AG10803 (cell line): Measurements from ENCODE around the gene GPR42.

ENCODE experiments used
- DNase-seq: peaks from one replicate; pipeline ENCODE4 v3.0.0; 2010; ENCODE audit warnings: low read depth
- H3K4me3 ChIP-seq: 2 replicates; pipeline ENCODE4 v1.5.1; 2011; ENCODE audit warnings: mild to moderate bottlenecking, low read length, control low read depth
- TF ChIP-seq, protein P1 (sequence below): conservative IDR thresholded peaks from 2 replicates; pipeline ENCODE4 v1.5.1; 2011; ENCODE audit warnings: mild to moderate bottlenecking, low read length, control low read depth, inconsistent platforms

The GPR42 gene

DNA sequence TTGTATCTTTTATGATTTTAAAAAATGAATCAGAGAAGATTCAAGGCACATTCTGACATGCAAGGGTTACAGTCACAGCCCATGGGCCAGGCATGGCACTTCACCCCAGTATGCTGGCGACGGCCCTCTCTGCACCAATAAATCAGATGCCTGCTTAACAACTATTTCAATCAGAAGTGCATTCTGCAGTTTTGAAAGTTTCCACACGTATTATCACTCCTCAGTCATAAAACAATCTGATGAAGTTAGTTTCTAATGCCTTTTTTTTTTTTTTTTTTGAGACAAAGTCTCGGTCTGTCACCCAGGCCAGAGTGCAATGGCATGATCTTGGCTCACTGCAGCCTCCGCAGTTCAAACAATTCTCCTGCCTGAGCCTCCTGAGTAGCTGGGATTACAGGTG, 48.9 kb downstream of the GPR42 start:
- DNase-seq, result no peak
- H3K4me3 ChIP-seq, result no peak overlapping the region
- TF ChIP-seq, protein P1, sequence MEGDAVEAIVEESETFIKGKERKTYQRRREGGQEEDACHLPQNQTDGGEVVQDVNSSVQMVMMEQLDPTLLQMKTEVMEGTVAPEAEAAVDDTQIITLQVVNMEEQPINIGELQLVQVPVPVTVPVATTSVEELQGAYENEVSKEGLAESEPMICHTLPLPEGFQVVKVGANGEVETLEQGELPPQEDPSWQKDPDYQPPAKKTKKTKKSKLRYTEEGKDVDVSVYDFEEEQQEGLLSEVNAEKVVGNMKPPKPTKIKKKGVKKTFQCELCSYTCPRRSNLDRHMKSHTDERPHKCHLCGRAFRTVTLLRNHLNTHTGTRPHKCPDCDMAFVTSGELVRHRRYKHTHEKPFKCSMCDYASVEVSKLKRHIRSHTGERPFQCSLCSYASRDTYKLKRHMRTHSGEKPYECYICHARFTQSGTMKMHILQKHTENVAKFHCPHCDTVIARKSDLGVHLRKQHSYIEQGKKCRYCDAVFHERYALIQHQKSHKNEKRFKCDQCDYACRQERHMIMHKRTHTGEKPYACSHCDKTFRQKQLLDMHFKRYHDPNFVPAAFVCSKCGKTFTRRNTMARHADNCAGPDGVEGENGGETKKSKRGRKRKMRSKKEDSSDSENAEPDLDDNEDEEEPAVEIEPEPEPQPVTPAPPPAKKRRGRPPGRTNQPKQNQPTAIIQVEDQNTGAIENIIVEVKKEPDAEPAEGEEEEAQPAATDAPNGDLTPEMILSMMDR, result no peak

DNA sequence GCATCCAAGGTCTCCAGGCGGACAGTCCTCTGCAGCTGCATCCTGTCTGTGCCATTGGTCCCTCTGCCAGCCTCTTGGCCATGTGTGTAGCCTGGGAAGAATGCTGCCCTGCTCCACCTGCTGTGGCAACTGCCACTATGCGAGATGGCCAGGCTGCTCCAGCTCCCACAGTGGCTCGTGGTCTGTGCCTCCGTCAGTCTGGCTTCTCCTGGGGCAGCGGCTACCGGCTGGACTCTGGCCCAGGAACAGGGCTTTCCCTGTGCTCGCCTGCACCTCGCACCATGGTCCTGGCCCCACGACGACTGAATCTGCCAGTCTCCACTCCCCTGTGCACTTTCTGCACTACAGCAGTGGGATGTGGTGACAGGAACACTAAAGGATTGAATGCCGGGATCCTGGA, 50.5 kb downstream of the GPR42 start:
- no peak overlapping the region for H3K4me3 ChIP-seq
- no peak for DNase-seq
- TF ChIP-seq, protein P1, result no peak
